Parathyroid adenoma (tissue), 2 donors: Measurements from ENCODE around the gene MUS81.

Experiments
- H2AFZ ChIP-seq: fragments of 300-600 bp; sonication (generic); one replicate; pipeline ENCODE4 v1.7.0; 2017; ENCODE audit warnings: antibody characterized with exemption, mild to moderate bottlenecking
- H3K27ac ChIP-seq: fragments of 300-600 bp; sonication (generic); one replicate; pipeline ENCODE4 v1.7.0; 2017
- H3K27me3 ChIP-seq: fragments of 300-600 bp; sonication (generic); one replicate; pipeline ENCODE4 v1.7.0; 2017; ENCODE audit warnings: low read length; ENCODE audit not compliant: control insufficient read depth, insufficient read depth
- H3K36me3 ChIP-seq: fragments of 300-600 bp; sonication (generic); one replicate; pipeline ENCODE4 v1.7.0; 2017; ENCODE audit warnings: low read length; ENCODE audit not compliant: control insufficient read depth, insufficient read depth
- H3K4me1 ChIP-seq: fragments of 300-600 bp; sonication (generic); one replicate; pipeline ENCODE4 v1.7.0; 2017; ENCODE audit warnings: control low read depth
- H3K4me2 ChIP-seq: fragments of 300-600 bp; sonication (generic); one replicate; pipeline ENCODE4 v1.7.0; 2017; ENCODE audit warnings: low read length
- H3K4me3 ChIP-seq: fragments of 300-600 bp; sonication (generic); one replicate; pipeline ENCODE4 v1.7.0; 2017; ENCODE audit warnings: low read depth, low read length
- H3K79me2 ChIP-seq: fragments of 300-600 bp; sonication (generic); one replicate; pipeline ENCODE4 v1.7.0; 2017; ENCODE audit warnings: control low read depth
- H3K9ac ChIP-seq: fragments of 300-600 bp; sonication (generic); one replicate; pipeline ENCODE4 v1.7.0; 2017; ENCODE audit warnings: mild to moderate bottlenecking
- H3K9me3 ChIP-seq: fragments of 300-600 bp; sonication (generic); one replicate; pipeline ENCODE4 v1.7.0; 2017; ENCODE audit warnings: low read length; ENCODE audit not compliant: control insufficient read depth
- TF ChIP-seq, protein P1 (sequence below): fragments of 300-600 bp; sonication (generic); IDR thresholded peaks from one replicate; pipeline ENCODE4 v1.7.0; 2017; ENCODE audit warnings: antibody characterized with exemption, mild to moderate bottlenecking
- donor health status: primary hyperparathyroidism.

Gene MUS81

DNA sequence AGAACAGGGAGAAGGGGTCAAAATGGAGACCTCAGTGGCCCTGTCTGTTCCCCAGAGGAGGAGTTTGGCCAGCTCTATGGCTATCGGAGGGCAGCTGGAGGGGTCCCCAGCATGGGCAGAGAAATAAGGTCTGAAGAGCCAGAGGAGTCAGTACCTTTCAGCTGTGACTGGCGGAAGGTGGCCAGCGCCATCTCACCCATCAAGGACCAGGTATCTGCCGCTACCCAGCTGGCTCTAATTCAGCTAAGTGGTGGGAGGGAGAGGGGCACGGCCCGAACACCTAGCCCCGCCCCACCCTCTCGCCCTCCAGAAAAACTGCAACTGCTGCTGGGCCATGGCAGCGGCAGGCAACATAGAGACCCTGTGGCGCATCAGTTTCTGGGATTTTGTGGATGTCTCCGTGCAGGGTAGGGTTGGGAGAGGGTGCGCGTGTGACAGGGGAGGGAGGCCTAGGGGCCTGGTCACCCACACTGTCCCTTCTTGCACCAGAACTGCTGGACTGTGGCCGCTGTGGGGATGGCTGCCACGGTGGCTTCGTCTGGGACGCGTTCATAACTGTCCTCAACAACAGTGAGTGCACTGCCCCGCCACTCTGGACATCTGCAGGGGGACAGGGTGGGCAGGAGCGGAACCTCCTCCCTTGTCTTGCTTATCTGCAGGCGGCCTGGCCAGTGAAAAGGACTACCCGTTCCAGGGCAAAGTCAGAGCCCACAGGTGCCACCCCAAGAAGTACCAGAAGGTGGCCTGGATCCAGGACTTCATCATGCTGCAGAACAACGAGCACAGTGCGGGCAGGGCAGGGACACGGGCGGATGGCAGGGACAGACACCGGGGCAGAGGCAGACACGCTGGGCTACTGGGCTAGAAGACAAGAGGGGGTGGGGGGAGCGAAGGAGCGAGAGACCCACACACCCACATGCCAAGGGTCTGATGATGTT, 22.2 kb downstream of the MUS81 start:
- Histone ChIP-seq H3K9me3 (no peaks in the 10 kb centered on the region), H3K4me1 (peaks cover 1% of the 10 kb centered on the region), H3K79me2 (no peaks in the 10 kb centered on the region), H3K4me2 (no peak overlapping the region), H2AFZ (no peak overlapping the region), H3K27ac (no peak overlapping the region), H3K27me3 (no peaks in the 10 kb centered on the region), H3K36me3 (no peaks in the 10 kb centered on the region), H3K9ac (no peak overlapping the region), H3K4me3 (no peak overlapping the region)
- TF ChIP-seq, protein P1, sequence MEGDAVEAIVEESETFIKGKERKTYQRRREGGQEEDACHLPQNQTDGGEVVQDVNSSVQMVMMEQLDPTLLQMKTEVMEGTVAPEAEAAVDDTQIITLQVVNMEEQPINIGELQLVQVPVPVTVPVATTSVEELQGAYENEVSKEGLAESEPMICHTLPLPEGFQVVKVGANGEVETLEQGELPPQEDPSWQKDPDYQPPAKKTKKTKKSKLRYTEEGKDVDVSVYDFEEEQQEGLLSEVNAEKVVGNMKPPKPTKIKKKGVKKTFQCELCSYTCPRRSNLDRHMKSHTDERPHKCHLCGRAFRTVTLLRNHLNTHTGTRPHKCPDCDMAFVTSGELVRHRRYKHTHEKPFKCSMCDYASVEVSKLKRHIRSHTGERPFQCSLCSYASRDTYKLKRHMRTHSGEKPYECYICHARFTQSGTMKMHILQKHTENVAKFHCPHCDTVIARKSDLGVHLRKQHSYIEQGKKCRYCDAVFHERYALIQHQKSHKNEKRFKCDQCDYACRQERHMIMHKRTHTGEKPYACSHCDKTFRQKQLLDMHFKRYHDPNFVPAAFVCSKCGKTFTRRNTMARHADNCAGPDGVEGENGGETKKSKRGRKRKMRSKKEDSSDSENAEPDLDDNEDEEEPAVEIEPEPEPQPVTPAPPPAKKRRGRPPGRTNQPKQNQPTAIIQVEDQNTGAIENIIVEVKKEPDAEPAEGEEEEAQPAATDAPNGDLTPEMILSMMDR: no peak

DNA sequence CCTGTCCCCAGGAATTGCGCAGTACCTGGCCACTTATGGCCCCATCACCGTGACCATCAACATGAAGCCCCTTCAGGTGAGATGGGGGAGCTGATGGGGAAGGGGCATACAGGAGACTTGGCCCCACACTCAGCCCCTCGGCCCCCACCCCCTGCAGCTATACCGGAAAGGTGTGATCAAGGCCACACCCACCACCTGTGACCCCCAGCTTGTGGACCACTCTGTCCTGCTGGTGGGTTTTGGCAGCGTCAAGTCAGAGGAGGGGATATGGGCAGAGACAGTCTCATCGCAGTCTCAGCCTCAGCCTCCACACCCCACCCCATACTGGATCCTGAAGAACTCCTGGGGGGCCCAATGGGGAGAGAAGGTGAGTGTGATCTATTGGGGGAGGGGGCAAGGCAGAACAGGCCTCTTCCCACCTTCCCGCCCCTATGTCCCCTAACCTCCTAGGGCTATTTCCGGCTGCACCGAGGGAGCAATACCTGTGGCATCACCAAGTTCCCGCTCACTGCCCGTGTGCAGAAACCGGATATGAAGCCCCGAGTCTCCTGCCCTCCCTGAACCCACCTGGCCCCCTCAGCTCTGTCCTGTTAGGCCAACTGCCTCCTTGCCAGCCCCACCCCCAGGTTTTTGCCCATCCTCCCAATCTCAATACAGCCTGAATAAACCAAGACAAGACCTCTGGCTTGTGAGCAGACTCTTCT, 23.0 kb downstream of the MUS81 start:
- H3K4me2 ChIP-seq: no peak overlapping the region
- H3K4me3 ChIP-seq: no peak overlapping the region
- no peak overlapping the region for H2AFZ ChIP-seq
- no peaks in the 10 kb centered on the region for H3K79me2 ChIP-seq
- H3K27ac ChIP-seq: no peak overlapping the region
- H3K4me1 ChIP-seq: peaks cover 5% of the 10 kb centered on the region
- no peaks in the 10 kb centered on the region for H3K36me3 ChIP-seq
- no peak overlapping the region for H3K9ac ChIP-seq
- no peaks in the 10 kb centered on the region for H3K9me3 ChIP-seq
- TF ChIP-seq, protein P1: no peak
- H3K27me3 ChIP-seq: no peaks in the 10 kb centered on the region

GRCh38 chr11:65883786-65884715, 23.8 kb downstream of the MUS81 start:
- Histone ChIP-seq H3K9me3 (no peaks in the 10 kb centered on the region), H3K79me2 (no peaks in the 10 kb centered on the region), H3K4me2 (no peak overlapping the region), H2AFZ (no peak overlapping the region), H3K4me3 (no peak overlapping the region), H3K27ac (no peak overlapping the region), H3K27me3 (no peaks in the 10 kb centered on the region), H3K36me3 (no peaks in the 10 kb centered on the region), H3K9ac (no peak overlapping the region), H3K4me1 (peaks cover 5% of the 10 kb centered on the region)
- TF ChIP-seq, protein P1: no peak

DNA sequence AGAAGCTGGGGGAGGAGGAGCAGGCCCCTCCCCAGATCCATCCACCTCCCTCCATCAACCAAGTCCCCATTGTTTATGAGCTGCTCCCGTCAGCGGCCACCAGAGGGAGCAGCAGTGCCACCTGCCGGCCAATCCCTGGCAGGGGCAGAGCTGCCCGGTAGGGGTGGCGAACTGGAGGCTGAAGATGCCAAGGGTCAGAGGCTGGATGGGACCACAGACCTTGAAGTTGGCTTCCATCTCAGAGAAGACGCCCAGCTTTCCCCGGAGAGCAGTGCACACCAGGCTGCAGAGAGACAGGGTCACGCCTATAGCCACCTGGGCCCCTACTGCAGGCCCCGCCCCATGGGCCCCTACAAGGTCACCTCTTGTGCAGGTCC, 24.5 kb downstream of the MUS81 start:
- TF ChIP-seq, protein P1: peak; percentile 90
- no peaks in the 10 kb centered on the region for H3K79me2 ChIP-seq
- H3K4me1 ChIP-seq: peaks cover 5% of the 10 kb centered on the region
- no peaks in the 10 kb centered on the region for H3K9me3 ChIP-seq
- no peak overlapping the region for H3K9ac ChIP-seq
- no peak overlapping the region for H3K4me3 ChIP-seq
- no peak overlapping the region for H3K27ac ChIP-seq
- H3K4me2 ChIP-seq: no peak overlapping the region
- H3K36me3 ChIP-seq: no peaks in the 10 kb centered on the region
- H2AFZ ChIP-seq: no peak overlapping the region
- no peaks in the 10 kb centered on the region for H3K27me3 ChIP-seq
